NCI-H128 (cell line): ENCODE data around the gene SYT6.

ENCODE experiments used
- DNase-seq: peaks from one replicate; lab custom pipeline; 2025; ENCODE audit not compliant: unreplicated experiment; lab: John Stamatoyannopoulos, UW

The SYT6 gene

GRCh38 chr1:114154963-114155322, 1.3 kb upstream of the SYT6 start:
- DNase-seq, result no peak

GRCh38 chr1:114154146-114154962, 685 bp upstream of the SYT6 start:
- no peak for DNase-seq

- DNase-seq, result no peak
Observed at GRCh38 chr1:114152508-114153260, 985 bp downstream of the SYT6 start.

DNA sequence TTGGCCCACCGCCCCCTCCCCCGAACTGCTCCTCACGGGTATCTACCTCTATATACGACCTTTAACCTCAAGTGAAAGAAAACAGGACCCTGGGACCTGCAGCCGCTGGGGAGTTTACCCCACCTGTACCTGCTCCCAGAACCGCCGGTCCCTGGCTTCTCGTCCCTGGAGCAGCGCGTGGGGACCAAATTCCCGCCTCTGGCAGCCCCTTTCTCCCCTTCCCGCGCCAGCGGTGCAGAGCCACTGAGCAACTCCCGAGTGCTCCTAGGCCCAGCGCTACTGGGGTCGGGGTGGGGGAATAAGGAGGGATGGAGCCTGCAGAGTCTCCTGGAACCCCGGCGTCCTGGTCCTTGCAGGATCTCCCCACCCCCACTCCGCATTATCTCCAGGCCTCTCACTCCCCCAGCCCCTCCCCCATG, 1.6 kb downstream of the SYT6 start:
- no peak for DNase-seq

DNA sequence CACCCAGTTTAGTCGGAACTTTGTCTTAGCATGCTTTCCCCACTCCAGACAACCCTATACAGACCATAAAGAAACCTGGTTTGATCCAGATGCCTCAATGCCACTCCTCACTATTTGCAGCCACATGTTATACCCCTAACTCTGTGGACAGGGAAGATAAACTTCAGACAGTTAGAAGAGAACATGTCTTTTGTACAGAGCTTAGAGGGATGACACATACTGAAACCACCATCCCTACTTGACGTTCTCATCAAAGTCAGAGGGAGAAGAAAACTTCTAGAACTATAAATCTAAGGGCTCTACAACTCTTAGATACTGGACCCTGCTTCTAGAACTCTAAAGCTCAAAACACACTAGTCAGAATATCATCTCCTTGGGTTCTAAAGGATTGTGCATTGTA, 3.7 kb downstream of the SYT6 start:
- DNase-seq, result no peak

DNA sequence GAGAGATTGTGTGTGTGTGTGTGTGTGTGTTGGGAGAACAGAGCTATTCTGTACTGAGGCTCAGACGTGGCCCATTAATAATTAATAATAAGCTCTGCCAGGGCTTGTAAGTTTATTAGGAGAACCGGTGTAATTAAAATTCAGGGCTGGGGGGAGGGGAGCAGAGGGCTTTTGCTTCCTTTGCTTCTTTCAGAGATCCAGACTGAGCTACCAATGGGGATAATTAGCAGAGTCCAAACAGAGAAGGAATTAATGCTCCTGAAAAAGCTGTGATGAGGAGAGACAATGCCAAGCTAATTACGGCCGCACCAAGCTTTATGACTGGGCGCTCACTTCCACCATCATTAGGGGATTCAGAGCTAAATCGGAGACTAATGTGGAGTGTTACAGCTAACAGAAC, 4.5 kb downstream of the SYT6 start:
- DNase-seq, result no peak

DNA sequence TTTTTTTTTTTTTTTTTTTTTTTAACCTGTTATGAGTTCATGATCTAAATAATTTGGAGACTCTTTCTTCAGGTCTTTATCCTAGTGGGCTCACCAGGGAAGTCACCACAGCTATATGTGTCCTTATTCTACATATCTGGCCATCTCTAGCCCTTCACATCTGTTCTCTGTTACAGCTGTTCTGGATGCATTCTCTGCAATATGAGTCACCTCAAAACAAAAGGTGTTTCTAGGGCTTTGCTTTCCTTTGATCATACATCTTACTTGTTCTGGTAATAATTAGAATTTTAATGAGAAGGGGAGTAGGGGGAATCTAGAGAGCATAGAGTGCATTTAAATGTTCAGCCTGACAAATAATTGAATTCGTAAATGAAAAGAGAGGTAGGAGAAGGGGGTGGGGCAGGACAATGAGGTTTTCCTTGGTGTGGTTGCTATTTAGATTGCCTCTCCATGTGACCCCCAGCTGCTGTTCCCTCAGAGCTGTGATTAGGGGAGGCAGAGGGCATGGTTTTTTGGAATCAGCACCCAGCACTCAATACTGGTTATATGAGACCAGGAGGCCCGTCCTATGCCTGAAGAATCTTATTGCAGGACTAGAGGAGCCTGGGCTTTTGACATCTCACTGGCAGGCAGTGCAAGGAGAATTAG, 8.0 kb downstream of the SYT6 start:
- DNase-seq, result no peak

DNA sequence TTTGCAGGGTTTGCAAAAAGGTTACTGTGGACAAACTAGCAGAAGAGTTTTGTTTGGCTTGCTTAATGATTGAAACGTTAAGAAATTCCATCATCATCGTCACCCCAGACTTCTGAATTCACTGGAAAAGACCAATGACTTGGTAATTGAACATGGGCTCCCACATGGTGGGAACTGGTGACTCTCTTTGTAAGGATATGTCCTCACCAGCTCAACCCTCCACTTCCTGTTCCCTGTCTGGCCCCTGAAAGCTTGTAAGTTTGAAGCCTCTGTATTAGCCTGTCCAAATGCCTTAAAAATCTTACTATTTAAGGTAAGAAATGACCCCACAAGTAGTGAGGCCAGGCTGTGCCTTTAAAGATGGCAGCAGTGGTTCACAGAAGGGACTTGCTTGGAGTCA, 9.7 kb downstream of the SYT6 start:
- no peak for DNase-seq

- no peak for DNase-seq
Observed at GRCh38 chr1:114139540-114139939, 14.1 kb downstream of the SYT6 start.

DNA sequence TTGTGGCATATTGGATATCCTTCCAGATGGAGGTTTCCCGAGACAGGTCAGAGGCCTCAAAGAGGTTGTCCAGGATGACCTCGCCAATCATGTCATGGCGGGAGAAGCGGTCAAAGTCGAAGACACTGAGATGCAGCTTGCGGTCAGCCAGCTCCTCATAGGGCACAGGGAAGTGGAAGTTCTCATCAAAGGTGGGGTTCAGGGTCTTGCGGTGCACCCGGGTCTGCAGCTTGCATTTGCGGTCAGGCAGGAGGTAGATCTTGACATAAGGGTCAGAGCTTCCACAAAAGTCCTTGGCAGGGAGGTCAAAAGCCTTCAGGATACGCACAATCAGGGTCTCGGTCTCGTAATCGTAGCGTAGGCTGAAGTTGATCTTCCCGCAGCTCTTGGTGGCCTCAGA, 16.2 kb downstream of the SYT6 start:
- DNase-seq, result no peak

DNA sequence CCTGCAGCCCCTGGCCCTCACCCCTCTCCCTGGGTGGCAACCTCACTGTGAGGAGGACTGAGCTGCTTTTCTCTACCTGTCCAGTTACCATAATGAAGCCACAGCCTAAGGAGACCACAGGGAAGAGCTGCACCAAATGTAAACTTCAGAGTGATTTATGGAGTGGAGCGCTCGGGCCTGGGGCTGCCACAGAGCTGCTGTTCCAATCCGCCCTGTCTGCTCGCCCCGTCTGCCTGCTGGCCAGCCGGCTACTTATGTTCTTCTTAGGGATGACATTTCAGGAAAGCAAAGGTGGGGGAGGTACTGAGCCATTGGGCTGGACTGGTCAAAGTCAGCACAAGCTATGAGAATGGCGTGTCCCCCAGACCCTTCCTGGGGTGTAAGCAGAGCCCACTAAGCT, 17.9 kb downstream of the SYT6 start:
- DNase-seq, result no peak

DNA sequence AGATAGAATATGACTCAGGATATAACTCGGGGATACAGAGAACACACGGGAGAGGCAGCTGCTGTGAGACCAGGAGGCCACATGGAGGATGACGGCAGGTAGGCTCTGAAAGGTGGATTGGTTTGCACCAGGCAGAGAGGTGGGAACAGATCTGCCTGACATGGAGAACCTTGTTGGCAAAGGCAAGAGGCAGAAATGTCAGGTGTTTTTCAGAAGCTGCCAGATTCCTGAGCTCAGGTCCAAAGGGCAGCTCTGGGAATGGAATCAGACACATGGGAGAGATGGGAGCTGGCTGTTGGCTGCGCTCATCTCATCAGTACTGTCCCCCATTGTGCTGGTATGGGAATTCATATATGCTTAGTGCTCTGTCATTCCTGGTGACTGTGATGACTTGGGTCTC, 19.2 kb downstream of the SYT6 start:
- DNase-seq, result no peak

DNA sequence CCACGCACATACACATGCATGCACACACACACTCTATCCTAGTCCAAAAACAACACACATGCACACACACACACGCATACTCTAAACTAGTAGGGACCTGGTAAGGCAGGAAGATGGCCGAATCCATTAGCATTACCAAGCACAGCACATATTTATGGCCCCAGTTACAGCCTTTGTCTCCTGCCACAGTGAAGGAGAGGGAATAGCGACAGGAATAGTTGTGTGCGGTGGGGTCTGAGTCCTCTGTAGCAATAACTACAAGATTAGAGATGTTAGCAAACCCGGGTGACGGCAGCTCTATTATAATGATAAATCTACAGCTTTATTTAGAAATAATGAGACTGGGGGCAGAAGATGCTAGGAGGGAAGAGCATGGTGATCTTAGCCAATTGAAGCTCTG, 20.5 kb downstream of the SYT6 start:
- DNase-seq, result no peak

GRCh38 chr1:114131526-114132220, 22.0 kb downstream of the SYT6 start:
- no peak for DNase-seq

GRCh38 chr1:114130846-114131525, 22.7 kb downstream of the SYT6 start:
- no peak for DNase-seq

GRCh38 chr1:114130213-114130612, 23.5 kb downstream of the SYT6 start:
- DNase-seq, result no peak

- DNase-seq, result no peak
Observed at GRCh38 chr1:114128293-114128692, 25.4 kb downstream of the SYT6 start.

DNA sequence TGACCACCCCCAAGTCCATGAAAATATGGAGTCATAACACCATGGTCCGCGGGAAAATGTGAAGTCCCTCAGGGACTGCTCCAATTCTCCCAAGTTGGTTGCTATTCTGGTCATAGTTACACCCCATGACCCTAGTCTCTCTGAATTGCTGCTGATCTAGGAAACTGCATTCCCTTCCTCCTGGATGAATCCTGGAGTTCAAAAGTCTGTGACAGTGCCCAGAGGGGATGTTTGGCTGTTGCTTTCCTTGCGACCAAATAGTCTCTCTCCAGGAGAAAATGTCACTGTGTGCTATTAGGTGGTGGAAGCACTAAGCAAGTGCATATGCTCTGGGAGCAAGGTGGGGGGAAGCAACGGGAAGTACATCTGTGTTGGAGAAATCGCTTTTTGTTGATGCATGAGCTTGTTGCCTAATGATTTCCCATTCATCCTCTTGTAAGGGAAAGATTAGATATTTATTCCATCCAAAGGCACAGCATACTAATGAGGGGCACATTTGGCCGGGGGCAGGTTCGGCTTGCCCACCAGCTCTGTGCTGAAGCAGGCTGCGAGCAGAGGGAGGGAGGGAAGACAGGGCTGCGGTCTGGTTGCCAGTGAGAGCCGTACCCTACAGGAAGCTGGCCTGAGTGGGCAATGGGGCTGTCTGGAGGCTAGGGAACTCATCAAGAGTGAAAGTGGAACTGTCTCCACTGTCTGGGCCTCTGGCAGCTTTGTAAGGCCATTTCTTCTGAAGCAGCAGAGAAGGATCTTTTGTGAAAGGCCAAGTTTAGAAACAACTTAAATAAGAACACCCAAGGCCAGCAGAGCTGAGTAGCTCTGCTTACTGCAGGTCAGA, 27.2 kb downstream of the SYT6 start:
- no peak for DNase-seq

GRCh38 chr1:114124644-114125043, 29.0 kb downstream of the SYT6 start:
- no peak for DNase-seq
